ENCODE results near the gene GSTM1.

- TF ChIP-seq TAF1 (IDR thresholded peaks at IDR 0.05; ENCODE audit: borderline replicate concordance, insufficient read depth, low read length) (no peak), POLR2AphosphoS5 (IDR thresholded peaks at IDR 0.05; ENCODE audit: low read depth, low read length) (no peak), REST (IDR thresholded peaks at IDR 0.05; ENCODE audit: insufficient read depth in 1 of 2, low read depth in 2 of 2, low read length in 2 of 2) (no peak)
Observed at GRCh38 chr1:109704173-109704572, 16.6 kb downstream of the GSTM1 start.

Data from PFSK-1 (cell line).